ENCODE measurements around the gene NUS1.
"Not testable (repeated sequence)": the region's sequence is repeated elsewhere in the genome, so short reads cannot be mapped to it uniquely, and the experiment has no call there.

The NUS1 gene

DNA sequence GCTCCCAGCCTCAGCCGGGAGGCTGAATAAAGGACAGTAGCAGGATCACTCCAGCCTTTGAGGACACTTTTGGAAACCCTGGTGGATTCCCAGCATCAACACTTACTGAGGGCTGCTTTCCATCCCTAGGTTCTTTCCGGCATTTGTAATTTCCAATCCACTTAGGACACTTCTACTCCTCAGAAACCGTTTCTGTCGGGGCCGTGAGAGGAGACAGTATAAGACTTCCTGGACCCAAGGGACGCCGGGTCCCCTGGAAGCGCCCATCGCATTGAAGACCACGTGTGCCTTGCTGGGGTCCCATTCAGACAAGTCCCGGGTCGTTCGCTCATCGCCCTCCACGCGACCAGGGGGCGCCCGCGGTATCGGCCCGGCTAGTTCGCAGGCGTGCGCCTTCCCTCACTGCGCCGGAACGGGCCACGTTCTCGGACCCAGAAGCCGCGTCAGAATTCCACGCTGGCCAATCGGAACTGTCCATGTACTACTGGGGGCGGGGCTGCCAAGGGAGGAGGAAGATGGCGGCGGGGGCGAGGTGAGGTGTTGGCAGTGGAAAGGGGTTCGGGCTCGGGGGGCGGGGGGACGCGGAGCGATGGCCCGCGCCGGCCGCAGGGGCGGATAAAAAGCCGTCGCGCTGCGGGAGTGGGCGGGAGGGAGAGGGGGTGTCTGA is at the start of gene NUS1:
Gene NUS1 (plus strand): TSS at position 479 of the 667 bp plus-strand sequence. CDS start 202 bp downstream, outside the sequence.
- ChIA-PET CTCF (interaction anchor here (1.6 kb wide), 1 partner anchor 8 kb away, joined by 5 read pairs; no protein-coding TSS in a partner anchor), POLR2A (interaction anchor here (0.6 kb wide), 1 partner anchor 73 kb away, joined by 3 read pairs; no protein-coding TSS in a partner anchor)
- TF ChIP-seq, protein P1, sequence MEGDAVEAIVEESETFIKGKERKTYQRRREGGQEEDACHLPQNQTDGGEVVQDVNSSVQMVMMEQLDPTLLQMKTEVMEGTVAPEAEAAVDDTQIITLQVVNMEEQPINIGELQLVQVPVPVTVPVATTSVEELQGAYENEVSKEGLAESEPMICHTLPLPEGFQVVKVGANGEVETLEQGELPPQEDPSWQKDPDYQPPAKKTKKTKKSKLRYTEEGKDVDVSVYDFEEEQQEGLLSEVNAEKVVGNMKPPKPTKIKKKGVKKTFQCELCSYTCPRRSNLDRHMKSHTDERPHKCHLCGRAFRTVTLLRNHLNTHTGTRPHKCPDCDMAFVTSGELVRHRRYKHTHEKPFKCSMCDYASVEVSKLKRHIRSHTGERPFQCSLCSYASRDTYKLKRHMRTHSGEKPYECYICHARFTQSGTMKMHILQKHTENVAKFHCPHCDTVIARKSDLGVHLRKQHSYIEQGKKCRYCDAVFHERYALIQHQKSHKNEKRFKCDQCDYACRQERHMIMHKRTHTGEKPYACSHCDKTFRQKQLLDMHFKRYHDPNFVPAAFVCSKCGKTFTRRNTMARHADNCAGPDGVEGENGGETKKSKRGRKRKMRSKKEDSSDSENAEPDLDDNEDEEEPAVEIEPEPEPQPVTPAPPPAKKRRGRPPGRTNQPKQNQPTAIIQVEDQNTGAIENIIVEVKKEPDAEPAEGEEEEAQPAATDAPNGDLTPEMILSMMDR (IDR thresholded peaks at IDR 0.05; ENCODE audit: insufficient read depth, low read length, missing control alignments): peak; percentile 96
- H3K4me3 ChIP-seq (ENCODE audit: low read depth, low read length): peak within 1 kb of the TSS; percentile 83
- peak; percentile 73 for DNase-seq (ENCODE audit: low read depth, low spot score)

GRCh38 chr6:117627533-117627932 is 47.7 kb upstream of the NUS1 start:
- DNase-seq (ENCODE audit: low read depth, low spot score): no peak
- no peak overlapping the region for H3K4me3 ChIP-seq (ENCODE audit: low read depth, low read length)
- TF ChIP-seq, protein P1 (IDR thresholded peaks at IDR 0.05; ENCODE audit: insufficient read depth, low read length, missing control alignments): no peak
- CTCF ChIA-PET: no interaction called here
- POLR2A ChIA-PET: no interaction called here

DNA sequence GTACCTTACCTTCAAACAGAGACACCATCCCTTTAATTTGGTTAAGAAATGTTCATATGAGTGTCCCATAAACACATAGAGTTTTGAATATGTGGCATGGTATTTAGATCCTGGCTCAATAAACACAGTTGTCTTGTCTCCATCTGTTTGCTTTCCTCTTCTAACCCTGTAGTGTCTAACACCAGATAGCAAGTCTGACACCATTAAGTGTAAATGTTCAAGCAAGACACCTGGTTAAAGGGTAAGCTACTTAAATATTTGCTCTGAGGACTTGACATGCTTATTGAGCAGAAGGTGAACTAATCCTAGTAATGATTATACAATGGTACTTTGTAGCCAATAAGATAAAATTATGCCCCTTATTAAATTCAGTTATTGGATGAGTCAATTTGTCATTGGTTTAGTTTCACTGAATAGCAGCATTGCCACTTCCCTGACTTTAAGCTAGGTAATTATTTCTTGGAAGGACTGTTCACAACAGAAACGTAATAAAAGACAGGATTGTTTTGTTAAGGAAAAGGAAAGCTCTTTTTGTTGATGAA is 46.1 kb upstream of the NUS1 start:
- H3K4me3 ChIP-seq (ENCODE audit: low read depth, low read length): no peak overlapping the region
- TF ChIP-seq, protein P1 (IDR thresholded peaks at IDR 0.05; ENCODE audit: insufficient read depth, low read length, missing control alignments): no peak
- POLR2A ChIA-PET: no interaction called here
- CTCF ChIA-PET: no interaction called here
- DNase-seq (ENCODE audit: low read depth, low spot score): no peak

DNA sequence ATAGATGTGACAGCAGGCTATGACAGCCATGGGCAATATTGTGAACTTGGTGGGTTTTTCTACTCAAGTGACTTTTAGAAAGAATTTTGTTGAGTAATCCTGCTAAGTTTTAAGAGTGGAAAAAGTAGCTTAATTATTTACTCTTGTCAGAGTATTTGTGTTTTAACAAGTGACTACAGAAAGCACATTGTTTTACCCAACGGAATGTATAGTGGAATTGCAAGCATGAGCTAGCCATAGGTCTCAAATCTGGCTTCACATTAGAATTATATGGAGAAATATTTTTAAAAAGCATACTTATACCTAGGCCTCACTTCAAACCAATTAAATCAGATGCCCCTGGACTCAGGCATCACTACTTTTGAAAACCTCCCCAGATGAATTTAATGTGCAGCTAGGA is 37.5 kb upstream of the NUS1 start:
- TF ChIP-seq, protein P1 (IDR thresholded peaks at IDR 0.05; ENCODE audit: insufficient read depth, low read length, missing control alignments): no peak
- ChIA-PET CTCF (no interaction called here), POLR2A (no interaction called here)
- no peak for DNase-seq (ENCODE audit: low read depth, low spot score)
- no peak overlapping the region for H3K4me3 ChIP-seq (ENCODE audit: low read depth, low read length)

- no peak overlapping the region for H3K4me3 ChIP-seq (ENCODE audit: low read depth, low read length)
- DNase-seq (ENCODE audit: low read depth, low spot score): no peak
- ChIA-PET POLR2A (no interaction called here), CTCF (no interaction called here)
- TF ChIP-seq, protein P1 (IDR thresholded peaks at IDR 0.05; ENCODE audit: insufficient read depth, low read length, missing control alignments): no peak
These were observed 32.3 kb upstream of the NUS1 start for GRCh38 chr6:117642976-117643375.

DNA sequence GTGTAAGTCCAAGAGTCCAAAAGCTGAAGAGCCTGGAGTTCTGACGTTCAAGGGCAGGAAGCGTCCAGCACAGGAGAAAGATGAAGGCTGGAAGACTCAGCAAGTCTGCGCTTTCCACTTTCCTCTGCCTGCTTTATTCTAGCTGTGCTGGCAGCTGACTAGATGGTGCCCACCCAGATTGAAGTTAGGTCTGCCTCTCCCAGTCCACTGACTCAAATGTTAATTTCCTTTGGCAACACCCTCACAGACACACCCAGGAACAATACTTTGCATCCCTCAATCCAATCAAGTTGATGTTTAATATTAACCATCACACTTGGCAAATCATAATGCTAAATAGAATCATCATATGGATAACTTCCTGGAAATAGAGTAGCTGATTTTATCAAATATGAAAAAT is 23.3 kb upstream of the NUS1 start:
- POLR2A ChIA-PET; H3K4me3 ChIP-seq (ENCODE audit: low read depth, low read length); DNase-seq (ENCODE audit: low read depth, low spot score): not testable (repeated sequence)
- CTCF ChIA-PET: interaction anchor here (1.1 kb wide), 1 partner anchor 202 kb away, joined by 3 read pairs; no protein-coding TSS in a partner anchor

DNA sequence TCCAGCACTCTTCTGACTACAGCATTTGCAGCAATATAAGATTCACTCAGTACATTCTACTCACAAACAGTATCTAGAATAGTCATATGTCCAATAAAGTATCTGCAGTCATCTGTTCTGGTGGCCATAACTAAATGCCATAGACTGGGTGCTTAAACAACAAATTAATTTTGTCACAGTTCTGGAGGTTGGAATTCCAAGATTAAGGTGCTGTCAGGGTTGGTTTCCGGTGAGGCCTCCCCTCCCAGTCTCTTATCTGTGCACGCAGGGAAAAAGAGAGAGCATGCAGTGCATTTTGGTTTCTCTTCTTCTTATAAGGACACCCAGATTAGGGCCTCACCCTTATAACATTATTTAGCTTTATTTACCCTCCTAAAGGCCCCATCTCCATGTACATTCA is 21.3 kb upstream of the NUS1 start:
- ChIA-PET CTCF (no interaction called here), POLR2A (no interaction called here)
- DNase-seq (ENCODE audit: low read depth, low spot score): no peak
- no peak overlapping the region for H3K4me3 ChIP-seq (ENCODE audit: low read depth, low read length)
- TF ChIP-seq, protein P1 (IDR thresholded peaks at IDR 0.05; ENCODE audit: insufficient read depth, low read length, missing control alignments): no peak
